Measurements from ENCODE around the gene PSMB3. TPM values are rescaled to one million over a fixed set of nuclear protein-coding genes. Genes with fewer than 3 reads are reported as not detected.

Gene PSMB3
- total RNA-seq, 1 donor from 2014 or later, result 119 TPM

GRCh38 chr17:38733982-38734973 lies 18.3 kb upstream of the PSMB3 start:
- DNase-seq (ENCODE audit: low spot score), result no peak

- DNase-seq (ENCODE audit: low spot score), result no peak
Measured at GRCh38 chr17:38735161-38735997, 17.2 kb upstream of the PSMB3 start.

GRCh38 chr17:38738007-38738662 lies 14.4 kb upstream of the PSMB3 start:
- no peak for DNase-seq (ENCODE audit: low spot score)

- DNase-seq (ENCODE audit: low spot score), result no peak
Measured at GRCh38 chr17:38738686-38739085, 13.9 kb upstream of the PSMB3 start.

- DNase-seq (ENCODE audit: low spot score), result no peak
Measured at GRCh38 chr17:38739305-38739704, 13.2 kb upstream of the PSMB3 start.

- DNase-seq (ENCODE audit: low spot score), result no peak
Measured at GRCh38 chr17:38740044-38740443, 12.5 kb upstream of the PSMB3 start.

GRCh38 chr17:38740806-38741205 lies 11.7 kb upstream of the PSMB3 start:
- no peak for DNase-seq (ENCODE audit: low spot score)

GRCh38 chr17:38741461-38741860 lies 11.1 kb upstream of the PSMB3 start:
- DNase-seq (ENCODE audit: low spot score), result no peak

- DNase-seq (ENCODE audit: low spot score), result no peak
Measured at GRCh38 chr17:38741921-38742410, 10.6 kb upstream of the PSMB3 start.

GRCh38 chr17:38742411-38743308 lies 9.9 kb upstream of the PSMB3 start:
- DNase-seq (ENCODE audit: low spot score), result peak; percentile 69

GRCh38 chr17:38743556-38744171 lies 8.9 kb upstream of the PSMB3 start:
- DNase-seq (ENCODE audit: low spot score), result no peak

- DNase-seq (ENCODE audit: low spot score), result no peak
Measured at GRCh38 chr17:38745545-38745944, 7.0 kb upstream of the PSMB3 start.

GRCh38 chr17:38746004-38746848 lies 6.3 kb upstream of the PSMB3 start:
- no peak for DNase-seq (ENCODE audit: low spot score)

- DNase-seq (ENCODE audit: low spot score), result no peak
Measured at GRCh38 chr17:38746849-38747462, 5.6 kb upstream of the PSMB3 start.

GRCh38 chr17:38747463-38748148 lies 4.9 kb upstream of the PSMB3 start:
- DNase-seq (ENCODE audit: low spot score), result no peak

GRCh38 chr17:38748149-38748891 lies 4.2 kb upstream of the PSMB3 start, which contains the start of gene PCGF2:
PCGF2 (minus strand) TSS chr17:38748336; CDS start chr17:38740402, 7,934 bp downstream.
- peak; percentile 91 for DNase-seq (ENCODE audit: low spot score)

- no peak for DNase-seq (ENCODE audit: low spot score)
Measured at GRCh38 chr17:38748892-38749222, 3.7 kb upstream of the PSMB3 start.

All from mucosa of gallbladder (tissue), 1 donor.